Ramos (cell line): ENCODE data around the gene CYSTM1.
"Not testable (repeated sequence)": the region's sequence is repeated elsewhere in the genome, so short reads cannot be mapped to it uniquely, and the experiment has no call there.

Experiments
- in situ Hi-C: fragments of 300-500 bp; cut with MboI; formaldehyde crosslinking; loops from one replicate; pipeline ENCODE4 v1.14.3; 2022; ENCODE audit warnings: low sequenced_read_pairs; ENCODE audit not compliant: unreplicated experiment

Gene CYSTM1

DNA sequence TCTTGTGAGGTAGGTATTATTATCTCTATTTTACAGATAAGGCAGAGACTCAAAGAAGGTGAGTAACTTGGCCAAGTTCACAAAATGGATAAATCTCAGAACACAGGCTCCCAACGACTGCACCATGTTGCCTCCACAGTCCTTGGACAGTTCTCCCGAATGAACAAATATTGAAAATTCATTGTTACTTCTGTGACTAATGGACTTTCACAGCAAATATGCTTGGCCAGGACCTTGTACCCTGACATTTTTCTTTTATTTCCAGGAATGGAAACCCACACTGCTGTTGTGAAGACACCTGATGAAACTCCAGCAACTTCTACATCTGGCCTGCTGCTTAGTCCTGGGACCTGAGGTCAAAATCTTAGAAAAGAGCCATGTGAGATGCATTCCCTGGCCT lies 2.5 kb upstream of the CYSTM1 start:
- in situ Hi-C loops, result no loop called here

DNA sequence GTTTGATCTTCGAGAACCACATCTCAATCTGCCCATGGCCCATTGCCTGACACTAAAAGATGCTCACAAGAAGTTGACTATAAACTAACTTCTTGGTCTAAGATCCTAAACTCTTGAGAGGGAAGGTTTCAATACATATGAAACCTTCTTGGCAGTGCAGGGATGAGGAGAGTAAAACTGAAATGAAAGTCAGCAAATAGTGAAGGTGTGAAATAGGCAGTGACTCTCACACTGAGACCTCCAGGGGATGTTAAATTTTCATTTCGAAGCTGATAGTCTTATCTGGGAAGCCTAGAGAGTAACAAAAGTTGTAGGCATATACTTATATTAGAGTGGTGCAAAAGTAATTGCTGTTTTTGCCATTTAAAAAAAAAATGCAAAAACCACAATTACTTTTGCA lies 974 bp upstream of the CYSTM1 start:
- in situ Hi-C loops, result no loop called here

DNA sequence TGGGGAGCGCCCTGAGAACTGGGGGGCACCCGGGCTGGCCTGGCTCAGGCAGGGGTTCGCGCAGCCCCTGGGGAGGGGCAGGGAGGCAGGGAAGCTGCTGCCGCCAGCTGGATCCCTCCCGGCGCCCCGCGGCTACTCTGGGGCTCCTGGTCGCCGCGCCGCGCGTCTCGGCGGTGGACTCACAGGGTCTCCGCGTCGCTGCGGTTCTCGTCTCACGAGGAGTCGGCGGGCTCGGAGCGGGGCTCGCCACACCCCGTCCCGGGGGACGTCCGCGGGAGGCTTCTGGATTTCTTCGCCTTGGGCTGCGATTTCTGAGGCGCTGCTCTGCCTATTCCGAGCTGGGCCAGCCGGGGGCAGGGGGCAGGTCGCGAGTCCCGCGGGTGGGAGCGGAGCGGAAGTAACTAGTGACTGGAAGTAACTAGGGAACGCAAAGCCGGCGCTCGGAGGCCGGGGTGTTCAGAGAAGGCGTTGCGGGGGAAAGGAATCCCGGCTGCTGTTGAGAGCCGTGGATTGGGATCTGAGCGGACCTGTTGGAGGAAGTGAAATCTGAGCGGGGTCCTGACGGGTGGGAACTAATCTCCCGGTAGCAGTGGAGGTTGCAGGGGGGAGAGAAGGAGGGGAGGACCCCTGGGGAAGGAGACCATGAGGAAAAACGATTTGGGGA lies 511 bp downstream of the CYSTM1 start:
- in situ Hi-C loops, result no loop called here

DNA sequence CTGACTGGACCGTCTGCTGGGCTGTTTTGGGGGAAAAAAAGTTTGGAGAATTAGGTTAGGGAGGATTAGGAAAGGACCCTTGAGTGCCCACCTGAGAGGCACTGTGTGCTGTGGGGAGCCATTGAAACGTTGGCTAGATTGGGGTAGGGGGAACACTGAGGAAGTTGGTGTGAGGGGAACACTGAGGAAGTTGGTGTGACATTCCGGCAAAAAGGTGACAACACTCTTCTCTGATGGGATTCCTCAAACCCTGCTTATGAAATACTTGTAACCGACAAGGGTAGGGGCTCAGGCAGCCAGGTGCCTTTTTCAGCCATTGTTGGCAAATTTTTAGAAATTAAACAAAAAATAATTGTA lies 1.0 kb downstream of the CYSTM1 start:
- in situ Hi-C loops, result no loop called here

DNA sequence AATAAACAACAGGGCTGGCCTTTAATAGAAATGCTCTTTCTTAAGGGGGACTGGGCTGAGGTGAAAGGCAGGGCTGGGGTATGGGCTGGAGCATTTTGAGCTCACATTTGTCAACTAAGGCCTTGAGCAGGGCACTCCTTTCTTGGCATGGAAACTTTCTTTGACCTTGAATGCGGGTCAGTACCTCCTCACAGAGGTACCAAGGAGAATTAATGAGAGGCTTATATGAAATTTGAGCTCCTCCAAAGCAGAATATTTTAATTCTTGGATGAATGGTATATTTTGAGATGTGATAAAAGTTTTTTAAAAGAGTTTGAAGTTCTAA lies 3.1 kb downstream of the CYSTM1 start:
- in situ Hi-C loops, result no loop called here

DNA sequence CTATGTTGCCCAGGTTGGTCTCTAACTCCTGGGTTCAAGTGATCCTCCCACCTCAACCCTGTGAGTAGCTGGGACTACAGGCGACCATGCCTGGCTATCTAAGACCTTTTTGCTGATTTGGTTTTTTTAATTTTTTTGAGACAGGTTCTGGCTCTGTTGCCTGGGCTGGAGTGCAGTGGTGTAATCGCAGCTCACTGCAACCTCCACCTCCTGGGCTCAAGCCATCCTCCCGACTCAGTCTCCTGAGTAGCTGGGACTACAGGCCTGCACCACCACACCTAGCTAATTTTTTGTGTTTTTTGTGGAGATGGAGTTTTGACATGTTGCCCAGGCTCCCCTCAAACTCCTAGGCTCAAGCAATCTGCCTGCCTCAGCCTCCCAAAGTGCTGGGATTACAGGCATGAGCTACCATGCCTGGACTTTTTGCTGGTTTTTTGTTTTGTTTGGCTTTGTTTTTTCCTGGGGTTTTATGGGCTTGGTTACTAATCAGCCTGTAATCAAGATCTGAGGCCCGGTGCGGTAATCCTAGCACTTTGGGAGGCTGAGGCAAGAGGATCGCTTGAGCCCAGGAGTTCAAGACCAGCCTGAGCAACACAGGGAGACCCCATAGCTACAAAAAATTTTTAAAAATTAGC lies 3.6 kb downstream of the CYSTM1 start:
- in situ Hi-C loops, result no loop called here

DNA sequence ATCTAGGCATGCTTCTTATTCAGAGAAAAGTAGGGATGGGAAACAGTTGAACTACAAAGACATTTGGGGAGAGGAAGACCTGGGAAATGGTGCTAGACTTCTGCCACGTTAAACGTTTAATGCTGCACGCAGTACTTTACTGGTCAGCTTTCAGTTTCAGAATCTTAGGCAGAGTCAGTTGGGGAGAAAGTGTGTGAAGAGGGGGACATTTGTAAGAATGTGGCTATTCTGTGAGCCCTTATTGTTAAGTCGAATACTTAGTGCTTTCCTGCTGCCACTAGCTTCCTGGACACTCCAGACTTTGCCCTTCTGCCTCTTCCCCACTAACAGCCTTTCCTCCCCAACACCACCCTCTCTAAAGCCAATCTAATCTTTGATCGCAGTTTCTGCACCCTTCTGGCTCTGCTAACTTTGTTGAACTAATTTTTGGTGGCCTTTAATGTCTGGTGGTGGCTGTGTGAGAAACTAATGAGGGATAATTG lies 6.1 kb downstream of the CYSTM1 start:
- in situ Hi-C loops, result no loop called here

DNA sequence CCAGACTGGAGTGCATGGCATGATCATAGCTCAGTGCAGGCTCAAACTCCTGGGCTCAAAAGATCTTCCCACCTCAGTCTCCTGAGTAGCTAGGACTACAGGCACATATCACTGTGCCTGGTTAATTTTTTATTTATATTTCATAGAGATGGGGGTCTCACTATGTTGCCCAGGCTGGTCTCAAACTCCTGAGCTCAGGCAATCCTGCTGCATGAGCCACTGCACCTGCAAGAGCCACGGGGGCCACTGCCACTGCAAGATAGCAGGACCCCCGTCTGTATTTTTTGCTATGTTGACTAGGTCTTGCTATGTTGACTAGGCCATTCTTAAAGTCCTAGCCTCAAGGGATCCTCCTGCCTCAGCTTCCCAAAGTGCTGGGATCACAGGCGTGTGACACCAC lies 6.5 kb downstream of the CYSTM1 start:
- in situ Hi-C loops, result no loop called here

DNA sequence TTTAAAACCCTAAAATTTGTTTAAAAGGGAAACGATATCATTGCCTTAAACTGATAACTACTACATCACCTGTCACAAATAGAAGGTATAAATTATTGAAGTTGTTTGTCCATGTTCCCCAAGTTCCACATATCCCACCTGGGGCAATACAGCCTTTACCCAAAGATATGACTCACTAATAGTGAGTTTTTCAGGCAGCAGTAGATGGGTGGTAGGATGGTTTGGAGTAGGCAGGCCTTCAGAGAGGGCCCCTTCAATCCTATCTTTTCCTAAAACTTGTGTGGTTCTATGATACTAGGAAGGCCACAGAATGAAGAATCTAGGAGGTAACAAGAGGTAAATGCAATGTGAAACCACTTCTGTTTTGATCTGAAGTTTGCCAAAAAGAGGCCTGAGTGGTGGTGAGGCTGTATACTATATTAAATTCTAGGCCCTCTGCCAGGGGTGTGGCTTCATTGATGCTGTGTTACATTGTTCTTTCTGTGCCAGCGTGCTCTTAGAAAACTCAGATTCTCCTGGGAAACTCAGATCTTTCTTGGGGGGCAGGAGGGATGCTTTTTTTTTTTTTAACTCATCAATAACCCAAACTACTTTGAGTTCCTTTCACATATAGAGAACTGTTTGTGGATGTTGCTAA lies 7.2 kb downstream of the CYSTM1 start:
- in situ Hi-C loops, result no loop called here

DNA sequence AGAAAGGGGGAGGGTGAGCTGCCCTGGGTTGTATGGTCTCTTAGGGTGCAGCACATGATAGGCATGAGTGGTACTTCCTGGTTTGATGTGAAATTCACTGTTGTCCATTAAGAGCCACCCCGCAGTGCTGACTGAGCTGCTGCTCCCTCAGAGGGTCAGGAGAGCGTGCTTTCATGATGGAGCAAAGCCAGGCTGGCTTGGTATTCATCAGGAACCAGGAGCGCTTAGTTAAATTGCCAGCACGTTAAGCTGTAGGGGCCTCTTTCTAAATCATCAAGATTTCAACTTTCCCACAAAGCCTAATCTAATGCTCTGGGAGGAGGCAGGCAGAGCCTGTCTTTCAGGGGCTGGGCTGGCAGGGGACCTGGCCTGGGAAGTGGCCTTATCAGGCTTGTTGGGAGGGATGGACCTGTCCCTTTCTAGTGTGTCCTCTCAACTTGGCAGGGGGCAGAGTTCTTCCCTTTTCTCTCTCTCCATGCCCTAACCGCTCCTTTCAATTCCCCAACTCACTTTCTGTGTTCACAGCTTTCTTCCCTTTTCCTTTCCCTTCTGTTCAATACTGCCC lies 7.9 kb downstream of the CYSTM1 start:
- in situ Hi-C loops, result no loop called here

DNA sequence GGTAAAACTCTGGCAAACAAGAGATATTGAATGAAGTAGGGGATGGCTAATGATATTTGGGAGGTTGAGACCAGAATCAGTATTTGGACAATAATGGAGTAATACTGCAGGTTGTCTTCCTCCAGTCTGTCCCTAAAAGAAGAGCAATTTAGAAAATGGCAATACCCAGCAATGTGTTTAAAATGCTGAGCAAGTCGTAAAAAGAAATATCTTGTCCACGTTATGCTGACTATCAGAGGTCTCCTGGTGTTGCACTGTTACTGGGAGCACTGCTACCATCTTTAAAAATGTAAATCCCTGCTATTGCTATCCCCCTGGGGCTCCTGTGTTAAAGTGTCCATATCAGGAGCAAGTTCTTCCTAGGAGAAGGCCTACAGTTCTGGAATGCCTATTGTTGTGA lies 10.4 kb downstream of the CYSTM1 start:
- in situ Hi-C loops, result no loop called here

DNA sequence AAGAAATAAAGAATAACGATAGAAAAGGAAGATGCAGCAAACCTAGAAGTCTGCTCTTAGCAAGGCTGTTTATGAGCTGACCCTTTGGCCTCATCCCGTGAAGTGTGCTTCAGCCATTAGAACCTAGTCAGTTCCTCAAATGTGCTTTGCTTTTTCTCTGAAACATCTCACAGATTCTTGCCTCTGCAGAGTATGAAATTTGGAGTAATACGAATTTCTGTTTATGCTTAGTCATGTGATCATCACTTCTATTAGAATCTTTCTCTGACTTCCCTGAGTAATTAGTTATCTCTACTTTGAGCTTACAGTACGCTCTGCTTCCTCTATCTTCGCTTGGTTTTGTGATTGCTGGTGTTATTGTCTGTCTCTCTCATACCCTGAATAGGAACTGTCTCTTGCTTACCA lies 11.3 kb downstream of the CYSTM1 start:
- in situ Hi-C loops, result no loop called here

DNA sequence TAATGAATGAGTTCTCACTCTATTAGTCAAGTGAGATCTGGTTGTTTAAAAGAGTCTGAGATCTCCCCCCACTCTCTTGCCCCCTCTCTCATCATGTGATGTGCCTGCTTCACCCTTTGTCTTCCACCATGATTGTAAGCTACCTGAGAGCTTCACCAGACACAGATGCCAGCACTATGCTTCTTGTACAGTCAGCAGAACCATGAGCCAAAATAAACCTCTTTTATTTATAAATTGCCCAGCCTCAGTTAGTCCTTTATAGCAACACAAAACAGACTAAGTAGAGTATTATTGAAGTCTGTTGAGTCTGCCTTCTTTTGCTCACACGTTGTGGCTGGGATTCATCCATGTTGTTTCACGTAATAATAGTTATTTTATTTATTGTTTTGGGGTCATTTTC lies 14.3 kb downstream of the CYSTM1 start:
- in situ Hi-C loops, result no loop called here

DNA sequence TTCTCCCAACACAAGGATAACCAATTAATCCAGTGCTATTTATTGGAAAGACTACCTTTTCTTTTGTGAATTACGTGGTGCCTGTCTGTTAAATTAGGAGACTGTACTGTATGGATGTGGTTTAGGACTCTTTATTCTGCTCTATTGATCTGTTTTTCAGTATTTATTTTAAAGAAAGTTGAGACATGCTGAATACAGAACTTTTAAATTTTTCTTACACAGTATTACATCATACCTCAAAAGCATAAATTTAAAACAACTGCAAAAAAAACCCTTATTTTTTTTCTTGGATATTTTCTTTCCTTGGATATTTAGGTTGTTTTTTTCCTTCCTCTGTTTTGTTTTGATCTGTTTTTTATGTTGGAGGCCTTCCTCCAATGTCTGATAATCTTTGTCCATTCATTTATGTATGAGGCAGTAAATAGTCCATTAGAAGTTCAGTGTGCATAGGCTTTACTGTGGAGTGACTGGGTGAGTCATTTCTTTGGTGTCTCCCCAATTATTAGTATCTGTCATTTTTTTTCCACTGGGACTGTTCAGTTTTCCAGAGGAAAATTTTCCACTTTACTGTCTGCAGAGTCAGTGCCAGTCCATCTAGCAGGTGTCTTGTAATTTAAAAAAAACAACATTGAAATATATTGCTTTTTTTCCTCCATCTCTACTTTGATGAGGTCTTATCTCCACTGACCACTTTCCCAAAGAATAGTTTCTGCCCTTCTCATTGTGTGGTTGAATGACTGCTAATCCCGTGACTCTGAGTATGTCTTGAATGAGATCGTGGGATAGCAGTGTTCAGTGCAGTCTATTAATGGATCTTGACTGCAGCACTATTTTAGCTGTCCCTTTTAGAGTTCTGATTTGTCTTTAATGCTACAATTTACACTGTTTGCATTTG lies 15.2 kb downstream of the CYSTM1 start:
- in situ Hi-C loops, result no loop called here

DNA sequence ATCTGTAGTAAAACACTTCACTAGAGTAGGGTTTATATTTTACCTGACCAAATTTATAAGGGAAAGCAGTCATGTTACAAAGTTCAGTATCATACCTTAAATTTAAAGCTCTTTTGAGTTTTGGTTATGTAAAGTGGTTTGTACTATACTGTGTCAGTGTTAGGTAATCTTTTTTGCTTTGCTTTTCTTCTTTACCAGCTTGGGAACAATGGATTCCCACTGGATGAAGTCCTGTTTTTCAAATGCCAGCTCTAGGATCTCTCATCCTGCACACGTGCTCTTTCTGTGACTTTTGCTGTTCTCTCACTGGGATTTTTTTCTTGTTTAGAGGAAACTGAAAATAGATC lies 15.9 kb downstream of the CYSTM1 start:
- in situ Hi-C loops, result no loop called here

DNA sequence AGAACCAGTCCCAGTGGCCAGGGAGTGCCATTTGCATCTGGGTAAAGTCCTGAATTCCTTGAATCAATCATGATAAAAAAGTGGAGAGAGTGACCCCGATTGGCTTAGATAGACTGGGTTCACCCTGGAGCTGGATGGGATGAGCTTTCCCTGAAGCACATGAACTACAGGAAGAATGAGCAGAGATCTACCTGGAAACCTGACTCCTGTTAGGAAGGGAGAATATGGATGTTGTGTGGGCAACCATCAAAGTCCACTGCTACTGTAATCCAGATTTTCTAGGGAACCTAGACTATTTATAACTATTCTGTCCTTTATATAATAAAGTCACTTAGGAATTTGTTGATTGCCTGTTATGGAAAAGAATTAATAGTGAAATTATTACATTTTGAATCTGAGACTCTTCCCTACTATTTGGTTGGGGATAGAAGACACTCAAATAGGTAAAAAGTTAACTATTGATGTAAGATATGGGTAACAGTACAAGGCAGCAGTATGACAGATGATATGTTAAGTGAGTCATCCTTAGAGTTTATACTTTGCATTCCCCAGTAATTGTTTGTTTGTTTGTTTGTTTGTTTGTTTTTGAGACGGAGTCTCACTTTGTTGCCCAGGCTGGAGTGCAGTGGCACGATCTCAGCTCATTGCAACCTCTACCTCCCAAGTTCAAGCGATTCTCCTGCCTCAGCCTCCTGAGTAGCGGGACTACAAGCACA lies 17.9 kb downstream of the CYSTM1 start:
- in situ Hi-C loops, result no loop called here

DNA sequence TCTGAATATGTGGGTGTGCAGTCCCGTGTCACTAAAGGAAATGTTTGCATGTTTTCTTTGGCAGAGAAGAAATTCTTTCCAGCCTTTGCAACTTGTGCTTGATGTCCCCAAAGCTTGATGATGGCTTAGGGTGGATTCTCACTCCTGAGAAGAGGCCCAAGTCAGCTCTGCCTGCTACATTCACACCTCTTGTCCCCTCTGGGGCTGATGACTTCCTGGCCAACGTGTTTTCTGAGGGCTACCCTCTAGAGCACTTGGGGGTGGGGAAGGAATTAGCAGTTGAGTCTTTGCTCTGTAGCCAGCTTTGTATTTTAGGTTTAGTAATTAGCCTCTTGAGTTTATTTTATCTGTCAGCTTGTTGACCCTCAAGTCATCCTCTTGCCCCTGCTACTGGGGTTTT lies 19.7 kb downstream of the CYSTM1 start:
- in situ Hi-C loops, result no loop called here

DNA sequence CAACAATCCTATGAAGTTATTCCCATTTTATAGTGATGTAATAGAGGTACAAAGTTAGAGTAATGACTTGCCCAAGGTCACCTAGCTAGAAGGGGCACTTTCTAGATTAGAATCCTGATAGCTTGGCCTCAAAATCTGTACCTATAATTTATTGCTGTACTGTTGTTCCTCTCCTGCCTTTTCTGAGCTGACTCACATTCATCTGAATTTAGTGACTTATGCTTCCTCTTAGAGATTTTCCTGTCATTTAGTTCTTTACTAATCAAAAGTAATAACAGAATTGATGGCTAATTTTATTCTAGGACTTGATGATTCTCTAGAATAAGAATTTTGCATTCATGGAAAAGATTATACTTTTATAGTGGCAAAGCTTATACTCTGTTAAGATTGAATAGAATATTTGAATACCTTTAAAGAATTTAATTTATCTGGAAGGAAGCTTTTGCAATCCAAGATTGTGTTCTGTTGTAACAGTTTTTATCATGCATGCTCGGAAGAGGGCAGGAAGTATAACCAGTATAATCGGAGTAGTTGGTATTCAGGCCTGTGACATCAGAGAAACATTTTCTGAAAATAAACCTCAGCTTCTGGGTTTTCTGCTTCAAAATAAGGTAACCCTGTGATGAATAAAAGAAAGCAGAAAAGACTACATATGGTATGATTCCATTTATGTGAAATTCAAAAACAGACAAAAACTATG lies 21.3 kb downstream of the CYSTM1 start:
- in situ Hi-C loops, result no loop called here

DNA sequence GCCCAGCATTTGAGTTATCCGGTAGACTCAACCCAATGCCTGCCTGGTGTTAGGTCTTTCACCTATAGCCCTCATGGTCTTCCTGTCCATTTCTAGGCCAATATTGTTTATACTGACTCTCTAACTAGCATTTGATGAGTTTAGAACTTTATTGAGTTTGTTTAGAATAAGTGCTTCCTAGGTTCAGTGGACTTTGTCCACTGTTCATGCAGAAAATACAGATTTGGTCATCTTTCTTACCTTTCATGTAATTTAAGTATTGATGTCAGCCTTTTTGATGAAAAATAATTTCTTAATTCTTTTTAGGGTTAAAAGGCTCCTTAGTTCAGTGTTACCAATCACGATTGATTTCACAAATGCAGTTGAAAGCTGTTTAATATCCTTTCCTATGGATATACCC lies 22.0 kb downstream of the CYSTM1 start:
- in situ Hi-C loops, result no loop called here

DNA sequence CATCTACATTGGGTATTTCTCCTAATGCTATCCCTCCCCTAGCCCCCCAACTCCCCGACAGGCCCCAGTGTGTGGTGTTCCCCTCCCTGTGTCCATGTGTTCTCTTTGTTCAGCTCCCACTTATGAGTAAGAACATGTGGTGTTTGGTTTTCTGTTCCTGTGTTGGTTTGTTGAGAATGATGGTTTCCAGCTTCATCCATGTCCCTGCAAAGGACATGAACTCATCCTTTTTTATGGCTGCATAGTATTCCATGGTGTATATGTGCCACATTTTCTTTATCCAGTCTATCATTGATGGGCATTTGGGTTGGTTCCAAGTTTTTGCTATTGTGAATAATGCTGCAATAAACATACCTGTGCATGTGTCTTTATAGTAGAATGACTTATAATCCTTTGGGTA lies 23.9 kb downstream of the CYSTM1 start:
- in situ Hi-C loops, result not testable (repeated sequence)
